ENCODE results near the gene ALDH5A1.
A peak's percentile ranks its signal among the peaks of the same experiment; 100 is the strongest.

ALDH5A1 gene

GRCh38 chr6:24569811-24570210 lies 75.0 kb downstream of the ALDH5A1 start:
- DNase-seq (ENCODE audit: low spot score): no peak

GRCh38 chr6:24571361-24571760 lies 76.6 kb downstream of the ALDH5A1 start:
- DNase-seq (ENCODE audit: low spot score): no peak

- peak; percentile 62 for DNase-seq (ENCODE audit: low spot score)
Observed at GRCh38 chr6:24574809-24575208, 80.0 kb downstream of the ALDH5A1 start.

GRCh38 chr6:24576447-24576846 lies 81.7 kb downstream of the ALDH5A1 start:
- DNase-seq (ENCODE audit: low spot score): no peak

GRCh38 chr6:24581084-24581669 lies 86.4 kb downstream of the ALDH5A1 start:
- peak; percentile 83 for DNase-seq (ENCODE audit: low spot score)

- DNase-seq (ENCODE audit: low spot score): peak; percentile 85
Observed at GRCh38 chr6:24583463-24584381, 89.0 kb downstream of the ALDH5A1 start.

GRCh38 chr6:24584382-24584720 lies 89.6 kb downstream of the ALDH5A1 start:
- no peak for DNase-seq (ENCODE audit: low spot score)

All from Ammon's horn (tissue), 1 donor.